Measurements from ENCODE around the gene SEPTIN6.

GRCh38 chrX:119672426-119672825 is 20.5 kb downstream of the SEPTIN6 start:
- TF ChIP-seq CTCF (IDR thresholded peaks at IDR 0.05), result no peak
- no peak for TF ChIP-seq POLR2A (IDR thresholded peaks at IDR 0.05)
- no peak for TF ChIP-seq EP300 (IDR thresholded peaks at IDR 0.05)

Measured in tibial nerve (tissue), 4 donors.